Gastroesophageal sphincter (tissue), 3 donors: Measurements from ENCODE around the gene MLXIP.

Experiments
- EP300 ChIP-seq: sonication (generic); formaldehyde crosslinking; IDR thresholded peaks from one replicate; pipeline ENCODE4 v1.6.1; 2017; ENCODE audit warnings: antibody characterized with exemption, mild to moderate bottlenecking
- POLR2A ChIP-seq, 2 donors: fragments of 450-650 bp; IDR thresholded peaks; one replicate each; pipeline ENCODE4 v1.6.1; 2017; ENCODE audit warnings: antibody characterized with exemption in 2 of 2, mild to moderate bottlenecking in 2 of 2, moderate library complexity in 1 of 2
- POLR2AphosphoS5 ChIP-seq: sonication (generic); formaldehyde crosslinking; IDR thresholded peaks from one replicate; pipeline ENCODE4 v1.6.1; 2017; ENCODE audit warnings: antibody characterized with exemption
- TF ChIP-seq, protein P1 (sequence below), 4 experiments: fragments of 200-600 bp in 2 of 4; fragments of 450-650 bp in 2 of 4; sonication (generic) in 1 of 4; IDR thresholded peaks; one replicate each; pipeline ENCODE4 v1.5.1; 2017 to 2019; ENCODE audit warnings: antibody characterized with exemption in 4 of 4, mild to moderate bottlenecking in 2 of 4, moderate library complexity in 2 of 4

- TF ChIP-seq EP300 (no peak), POLR2A (IDR thresholded peaks at IDR 0.05) (no peak), POLR2AphosphoS5 (no peak)
- TF ChIP-seq, protein P1, sequence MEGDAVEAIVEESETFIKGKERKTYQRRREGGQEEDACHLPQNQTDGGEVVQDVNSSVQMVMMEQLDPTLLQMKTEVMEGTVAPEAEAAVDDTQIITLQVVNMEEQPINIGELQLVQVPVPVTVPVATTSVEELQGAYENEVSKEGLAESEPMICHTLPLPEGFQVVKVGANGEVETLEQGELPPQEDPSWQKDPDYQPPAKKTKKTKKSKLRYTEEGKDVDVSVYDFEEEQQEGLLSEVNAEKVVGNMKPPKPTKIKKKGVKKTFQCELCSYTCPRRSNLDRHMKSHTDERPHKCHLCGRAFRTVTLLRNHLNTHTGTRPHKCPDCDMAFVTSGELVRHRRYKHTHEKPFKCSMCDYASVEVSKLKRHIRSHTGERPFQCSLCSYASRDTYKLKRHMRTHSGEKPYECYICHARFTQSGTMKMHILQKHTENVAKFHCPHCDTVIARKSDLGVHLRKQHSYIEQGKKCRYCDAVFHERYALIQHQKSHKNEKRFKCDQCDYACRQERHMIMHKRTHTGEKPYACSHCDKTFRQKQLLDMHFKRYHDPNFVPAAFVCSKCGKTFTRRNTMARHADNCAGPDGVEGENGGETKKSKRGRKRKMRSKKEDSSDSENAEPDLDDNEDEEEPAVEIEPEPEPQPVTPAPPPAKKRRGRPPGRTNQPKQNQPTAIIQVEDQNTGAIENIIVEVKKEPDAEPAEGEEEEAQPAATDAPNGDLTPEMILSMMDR (IDR thresholded peaks at IDR 0.05) = no peak
Observed at GRCh38 chr12:122137681-122138080, 59.1 kb downstream of the MLXIP start.
